Measurements from ENCODE around the gene ANGPTL1. TPM values are rescaled to one million over a fixed set of nuclear protein-coding genes. Genes with fewer than 3 reads are reported as not detected.

Gene ANGPTL1
- total and polyA plus RNA-seq, 2 of the 13 experiments (the other 11 are each of a cell fraction or from before 2014, with no cell fraction given) = 2.9 to 9.3 TPM

GRCh38 chr1:178881950-178882349, 11.1 kb upstream of the ANGPTL1 start:
- Histone ChIP-seq H3K4me1 (ENCODE audit: insufficient read depth, low read length) (no peaks in the 10 kb centered on the region), H3K36me3 (replicated peaks in 1 of 2; ENCODE audit: control insufficient read depth in 1 of 2, insufficient read depth in 2 of 2, low read length in 2 of 2) (peaks cover 4 to 17% of the 10 kb centered on the region in 2 experiments; a peak in 4 of 5 replicates), H3K79me2 (ENCODE audit: insufficient read depth, low read length) (no peaks in the 10 kb centered on the region), H3K4me3 (replicated peaks in 1 of 3; ENCODE audit: insufficient read depth in 1 of 3, low read depth in 2 of 3, low read length in 3 of 3) (no peak overlapping the region), H4K20me1 (ENCODE audit: insufficient read depth, low read length) (no peaks in the 10 kb centered on the region), H2AFZ (ENCODE audit: low read length) (no peak overlapping the region), H3K4me2 (ENCODE audit: low read depth, low read length) (no peak overlapping the region), H3K27ac (ENCODE audit: extremely low read length, insufficient read depth, low read length) (no peak overlapping the region), H3K9ac (ENCODE audit: insufficient read depth, low read depth, low read length) (no peak overlapping the region), H3K9me3 (ENCODE audit: low read length) (no peaks in the 10 kb centered on the region), H3K27me3 (ENCODE audit: control insufficient read depth in 1 of 2, insufficient read depth in 2 of 2, low read length in 2 of 2) (no peaks in the 10 kb centered on the region)
- ATAC-seq (no peak), DNase-seq (ENCODE audit: low spot score) (no peak), FAIRE-seq (no peak)
- no TSS peak for BruUV-seq (replicated peaks)
- in situ Hi-C loops (cut with HindIII; ENCODE audit: extremely low pct_ligation_motif_present, low pct_unique_long_range_greater_than_20kb) = no loop called here
- intact Hi-C loops (cut with micrococcal nuclease; ENCODE audit: unreplicated experiment) = no loop called here
- POLR2A ChIA-PET = interaction anchor here (1.4 kb wide), 1 partner anchor 10 kb away, joined by 4 read pairs; no protein-coding TSS in a partner anchor
- CTCF ChIA-PET (ENCODE audit: low intra/inter-chr PET ratio, low total read pairs) = no interaction called here
- TF ChIP-seq HNRNPL (IDR thresholded peaks at IDR 0.05; ENCODE audit: low read depth, low read length) (no peak), PHF20 (CRISPR knock-in tag; IDR thresholded peaks at IDR 0.05) (no peak), SP1 (IDR thresholded peaks at IDR 0.05) (no peak), SP1 (CRISPR knock-in tag; IDR thresholded peaks at IDR 0.05) (no peak), ZNF703 (CRISPR knock-in tag; IDR thresholded peaks at IDR 0.05; ENCODE audit: borderline replicate concordance) (no peak), TBX3 (IDR thresholded peaks at IDR 0.05; ENCODE audit: borderline replicate concordance) (no peak), ZNF607 (CRISPR knock-in tag; IDR thresholded peaks at IDR 0.05; ENCODE audit: borderline replicate concordance) (no peak), ZNF549 (CRISPR knock-in tag; IDR thresholded peaks at IDR 0.05) (no peak), ATM (IDR thresholded peaks at IDR 0.05; ENCODE audit: borderline replicate concordance) (no peak), HCFC1 (IDR thresholded peaks at IDR 0.05; ENCODE audit: low read depth, low read length) (no peak), MXI1 (IDR thresholded peaks at IDR 0.05; ENCODE audit: borderline replicate concordance, low read depth, low read length) (no peak), MED1 (CRISPR knock-in tag; IDR thresholded peaks at IDR 0.05) (no peak), ZNF280B (CRISPR knock-in tag; IDR thresholded peaks at IDR 0.05; ENCODE audit: borderline replicate concordance) (no peak), ZBTB20 (CRISPR knock-in tag; IDR thresholded peaks at IDR 0.05; ENCODE audit: borderline replicate concordance, low read depth) (no peak), HMGA1 (CRISPR knock-in tag; conservative IDR thresholded peaks at IDR 0.05) (no peak), PRMT3 (CRISPR knock-in tag; IDR thresholded peaks at IDR 0.05; ENCODE audit: borderline replicate concordance, low read depth) (no peak), ZNF275 (CRISPR knock-in tag; IDR thresholded peaks at IDR 0.05; ENCODE audit: borderline replicate concordance) (no peak), ZSCAN31 (CRISPR knock-in tag; IDR thresholded peaks at IDR 0.05; ENCODE audit: low read depth) (no peak), ZBTB21 (CRISPR knock-in tag; IDR thresholded peaks at IDR 0.05) (no peak), HINFP (CRISPR knock-in tag; IDR thresholded peaks at IDR 0.05; ENCODE audit: low read depth) (no peak), HIC2 (CRISPR knock-in tag; IDR thresholded peaks at IDR 0.05; ENCODE audit: low read depth) (no peak)
- WGBS (ENCODE audit: low lambda C conversion rate) = 98% methylated on average over 3 of the region's 3 CpGs
